Stomach (tissue), 4 donors: ENCODE measurements around the gene PTTG2.

Experiments
- CTCF ChIP-seq, 7 experiments: fragments of 450-650 bp in 4 of 7; fragments of 200-600 bp in 3 of 7; sonication (generic) in 3 of 7; IDR thresholded peaks; one replicate each; pipeline ENCODE4 v1.5.1; 2016 to 2019; ENCODE audit warnings: antibody characterized with exemption in 7 of 7, control low read depth in 2 of 7, mild to moderate bottlenecking in 1 of 7
- POLR2A ChIP-seq, 4 donors: fragments of 450-650 bp; IDR thresholded peaks; one replicate each; pipeline ENCODE4 v1.6.1; 2016; ENCODE audit warnings: antibody characterized with exemption in 4 of 4, control low read depth in 2 of 4, mild to moderate bottlenecking in 1 of 4, moderate library complexity in 1 of 4
- POLR2AphosphoS5 ChIP-seq, 3 donors: sonication (generic); formaldehyde crosslinking; IDR thresholded peaks; one replicate each; pipeline ENCODE4 v1.6.1; 2016; ENCODE audit warnings: antibody characterized with exemption in 3 of 3

- no peak for TF ChIP-seq CTCF (IDR thresholded peaks at IDR 0.05)
- no peak for TF ChIP-seq POLR2AphosphoS5 (IDR thresholded peaks at IDR 0.05)
- TF ChIP-seq POLR2A (IDR thresholded peaks at IDR 0.05): no peak
These were observed 49.2 kb downstream of the PTTG2 start for GRCh38 chr4:38009421-38009820.
